HG02973 (cell line): ENCODE results near the gene YPEL4.

ENCODE experiments used
- ATAC-seq: cut with Tn5 transposase; IDR thresholded peaks from one replicate; pipeline ENCODE4 v1.9.1; 2021; ENCODE audit warnings: moderate library complexity; ENCODE audit not compliant: unreplicated experiment

Gene YPEL4

GRCh38 chr11:57634311-57634710, 15.4 kb downstream of the YPEL4 start:
- ATAC-seq, result no peak

DNA sequence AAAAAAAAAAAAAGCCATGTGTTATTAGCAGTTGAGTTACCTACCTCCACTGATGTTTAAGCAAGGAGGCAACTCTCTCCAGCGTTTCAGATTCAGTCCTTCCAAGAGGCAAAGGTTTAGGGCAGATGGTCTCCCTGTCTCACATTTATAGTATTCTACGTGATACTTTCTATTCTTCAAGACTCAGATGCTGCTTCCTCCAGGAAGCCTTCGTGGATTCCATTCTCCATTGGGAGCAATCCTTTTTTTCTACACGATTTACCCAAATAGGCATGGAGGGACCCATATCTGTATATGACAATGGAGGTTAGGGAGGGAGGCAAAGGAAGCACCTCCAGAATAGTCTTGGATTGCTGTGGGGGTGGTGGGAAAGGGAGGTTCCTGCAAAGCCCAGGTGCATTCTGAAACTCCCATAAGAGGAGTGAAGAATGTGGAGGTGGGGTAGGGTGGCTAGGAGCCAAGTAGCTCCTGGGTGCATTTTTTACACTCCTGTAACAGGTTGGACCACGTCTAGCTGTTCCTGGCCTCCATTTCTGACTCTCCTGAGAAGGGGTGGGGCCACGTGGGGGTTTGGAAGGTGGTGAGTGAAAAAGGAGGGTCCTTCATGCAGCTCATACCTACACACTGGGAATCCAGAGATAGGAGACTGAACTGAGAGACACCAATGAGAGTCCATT, 16.2 kb downstream of the YPEL4 start:
- ATAC-seq, result no peak

- ATAC-seq, result no peak
These were observed 17.6 kb downstream of the YPEL4 start for GRCh38 chr11:57632116-57632515.

- ATAC-seq, result no peak
These were observed 19.5 kb downstream of the YPEL4 start for GRCh38 chr11:57630171-57630570.

DNA sequence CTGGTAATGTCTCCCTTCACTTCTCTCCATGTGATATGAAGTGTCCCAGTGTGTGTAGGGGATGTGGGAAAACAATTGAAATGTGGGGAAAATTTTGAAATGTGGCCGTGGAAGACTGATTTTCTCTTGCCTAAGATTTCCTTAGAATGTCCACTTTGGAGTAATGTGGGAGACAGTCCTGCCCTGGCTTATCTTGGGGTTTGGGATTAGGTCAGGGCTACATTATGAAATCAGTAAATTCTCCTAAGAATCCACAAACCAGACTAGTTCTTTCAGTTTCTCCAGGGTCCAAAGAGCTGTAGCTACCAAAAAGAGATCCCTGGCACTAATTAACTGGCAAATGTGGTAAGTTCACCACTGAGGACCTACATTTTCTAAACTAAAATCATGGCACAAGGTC, 22.8 kb downstream of the YPEL4 start:
- ATAC-seq, result no peak

DNA sequence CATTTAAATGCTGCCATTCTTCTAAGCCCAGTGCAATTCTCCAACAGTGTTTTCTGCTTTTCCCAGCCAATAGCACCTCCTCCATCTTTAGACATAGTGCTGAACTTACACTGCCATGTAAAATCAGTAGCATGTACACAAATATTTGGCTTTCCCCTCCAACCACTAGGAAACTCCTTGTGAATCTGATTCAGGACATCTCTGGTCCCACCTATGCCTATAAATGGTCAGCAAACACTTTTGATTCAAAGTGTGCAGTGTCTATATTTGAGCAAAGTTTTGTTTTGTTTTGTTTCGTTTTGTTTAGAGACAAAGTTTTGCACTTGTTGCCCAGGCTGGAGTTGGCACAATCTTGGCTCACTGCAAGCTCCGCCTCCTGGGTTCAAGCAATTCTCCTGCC, 24.8 kb downstream of the YPEL4 start:
- no peak for ATAC-seq

GRCh38 chr11:57622263-57622662, 27.4 kb downstream of the YPEL4 start:
- no peak for ATAC-seq

- ATAC-seq, result no peak
These were observed 29.2 kb downstream of the YPEL4 start for GRCh38 chr11:57620467-57620866.

GRCh38 chr11:57619331-57619730, 30.4 kb downstream of the YPEL4 start:
- no peak for ATAC-seq

DNA sequence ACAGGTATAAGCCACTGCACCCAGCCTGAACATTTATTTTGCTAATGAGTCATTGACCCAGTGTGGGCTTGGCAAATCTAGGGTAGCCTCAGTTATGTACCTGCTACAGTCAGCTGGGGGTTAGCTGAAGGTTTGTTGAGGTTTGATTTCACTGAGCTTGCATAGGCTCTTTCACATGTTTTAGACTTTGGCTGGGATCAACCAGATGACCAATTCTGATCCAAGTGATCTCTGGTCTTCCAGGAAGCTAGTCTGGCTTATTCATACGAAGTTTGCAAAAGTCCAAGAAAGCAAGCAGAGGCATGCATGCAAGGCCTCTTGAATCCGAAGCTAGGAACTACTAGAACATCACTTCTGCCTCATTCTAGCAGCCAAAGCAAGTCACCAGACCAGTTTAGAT, 31.3 kb downstream of the YPEL4 start:
- no peak for ATAC-seq

DNA sequence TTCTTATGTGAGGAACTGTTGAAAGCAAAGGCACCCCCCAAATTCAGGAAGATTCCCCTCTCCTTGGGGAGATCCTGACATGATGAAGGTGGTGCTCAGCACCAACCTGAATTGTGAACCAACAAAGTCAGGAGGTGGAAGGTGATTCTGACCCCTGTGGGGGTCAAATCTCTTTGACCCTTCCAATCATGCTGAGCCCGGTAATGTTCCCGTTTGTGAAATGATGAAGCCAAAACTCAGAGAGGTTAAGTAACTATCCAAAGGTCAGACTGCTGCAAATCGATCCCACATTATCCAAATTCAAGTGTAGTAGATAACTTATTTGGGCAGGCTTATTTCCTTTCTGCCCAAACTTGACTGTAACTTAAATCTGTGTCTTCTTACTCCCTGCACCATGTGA, 33.1 kb downstream of the YPEL4 start:
- ATAC-seq, result no peak

GRCh38 chr11:57615308-57615707, 34.4 kb downstream of the YPEL4 start:
- no peak for ATAC-seq

DNA sequence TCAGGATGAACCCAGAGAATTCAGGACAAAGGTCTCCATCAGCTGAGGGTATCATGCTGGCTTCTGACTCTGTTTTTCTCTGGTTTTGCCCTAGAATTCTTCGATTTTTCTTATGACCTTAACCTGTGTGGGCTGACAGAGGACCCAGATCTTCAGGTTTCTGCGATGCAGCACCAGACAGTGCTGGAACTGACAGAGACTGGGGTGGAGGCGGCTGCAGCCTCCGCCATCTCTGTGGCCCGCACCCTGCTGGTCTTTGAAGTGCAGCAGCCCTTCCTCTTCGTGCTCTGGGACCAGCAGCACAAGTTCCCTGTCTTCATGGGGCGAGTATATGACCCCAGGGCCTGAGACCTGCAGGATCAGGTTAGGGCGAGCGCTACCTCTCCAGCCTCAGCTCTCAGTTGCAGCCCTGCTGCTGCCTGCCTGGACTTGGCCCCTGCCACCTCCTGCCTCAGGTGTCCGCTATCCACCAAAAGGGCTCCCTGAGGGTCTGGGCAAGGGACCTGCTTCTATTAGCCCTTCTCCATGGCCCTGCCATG, 35.4 kb downstream of the YPEL4 start:
- ATAC-seq, result no peak

DNA sequence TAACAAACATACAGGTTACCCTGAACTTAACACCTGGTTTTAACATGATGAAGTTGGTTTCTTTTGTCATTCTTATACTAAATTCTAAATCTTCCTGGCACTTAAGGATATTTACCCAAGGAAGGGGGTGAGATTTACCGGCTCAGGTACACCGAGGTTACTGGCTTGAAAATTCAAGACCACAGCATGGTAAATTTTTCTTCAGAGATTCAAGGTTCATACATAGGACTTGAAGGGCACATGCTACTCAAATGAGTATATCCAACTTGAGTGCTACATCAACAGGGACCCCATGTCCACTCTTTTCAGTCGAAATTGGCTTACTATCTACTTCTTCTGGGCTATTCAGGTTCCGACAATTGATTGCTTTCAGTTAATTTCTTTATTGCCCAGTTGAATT, 39.5 kb downstream of the YPEL4 start:
- ATAC-seq, result no peak

- ATAC-seq, result no peak
These were observed 44.7 kb downstream of the YPEL4 start for GRCh38 chr11:57605028-57605420.

DNA sequence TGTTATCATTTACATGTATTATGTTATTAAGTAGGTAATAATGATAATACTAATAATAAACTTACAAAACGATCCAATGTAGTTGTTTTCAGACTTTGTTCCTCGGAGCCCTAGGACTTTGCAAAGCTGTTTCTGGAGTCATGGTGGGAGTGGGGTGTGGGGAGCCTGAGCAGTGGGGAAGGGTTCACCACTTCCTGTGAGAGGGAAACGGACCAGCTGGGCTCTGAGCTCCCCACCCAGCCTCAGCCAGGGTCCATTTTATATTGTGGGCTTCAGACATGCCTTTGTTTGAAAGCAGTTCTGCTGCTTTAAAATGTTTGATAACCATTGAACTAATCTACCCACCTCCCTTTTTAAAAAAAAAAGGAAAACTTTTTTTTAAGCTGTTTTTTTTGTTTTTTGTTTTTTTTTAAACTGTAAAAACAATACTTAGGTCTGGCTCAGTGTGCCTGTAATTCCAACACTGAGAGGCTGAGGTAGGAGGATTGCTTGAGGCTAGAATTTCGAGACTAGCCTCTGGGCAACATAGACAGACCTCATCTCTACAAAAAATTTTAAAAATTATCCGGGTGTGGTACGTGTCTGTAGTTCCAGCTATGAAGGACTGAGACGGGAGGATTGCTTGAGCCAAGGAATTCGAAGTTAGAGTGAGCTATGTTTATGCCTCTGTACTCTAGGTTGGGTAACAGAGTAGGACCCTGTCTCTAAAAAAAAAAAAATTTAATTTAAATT, 45.2 kb downstream of the YPEL4 start:
- ATAC-seq, result no peak

GRCh38 chr11:57601297-57601696, 48.4 kb downstream of the YPEL4 start:
- ATAC-seq, result no peak

GRCh38 chr11:57599381-57599780, 50.3 kb downstream of the YPEL4 start:
- no peak for ATAC-seq

DNA sequence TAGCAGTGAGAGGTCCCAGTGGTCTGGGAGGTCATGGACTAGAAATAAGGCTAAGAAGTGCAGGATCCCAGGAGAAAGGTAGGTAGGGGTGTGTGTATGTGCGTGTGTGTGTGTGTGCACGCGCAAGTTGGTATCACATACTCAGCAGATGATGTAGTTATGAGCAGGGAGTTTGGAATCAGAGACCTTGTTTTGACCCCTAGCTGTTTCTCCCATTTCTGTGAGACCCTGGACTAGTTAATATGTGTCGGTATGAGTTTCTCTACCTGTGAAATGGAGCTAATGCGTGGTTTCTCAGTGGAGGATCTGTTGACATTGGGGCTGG, 50.9 kb downstream of the YPEL4 start:
- ATAC-seq, result no peak

DNA sequence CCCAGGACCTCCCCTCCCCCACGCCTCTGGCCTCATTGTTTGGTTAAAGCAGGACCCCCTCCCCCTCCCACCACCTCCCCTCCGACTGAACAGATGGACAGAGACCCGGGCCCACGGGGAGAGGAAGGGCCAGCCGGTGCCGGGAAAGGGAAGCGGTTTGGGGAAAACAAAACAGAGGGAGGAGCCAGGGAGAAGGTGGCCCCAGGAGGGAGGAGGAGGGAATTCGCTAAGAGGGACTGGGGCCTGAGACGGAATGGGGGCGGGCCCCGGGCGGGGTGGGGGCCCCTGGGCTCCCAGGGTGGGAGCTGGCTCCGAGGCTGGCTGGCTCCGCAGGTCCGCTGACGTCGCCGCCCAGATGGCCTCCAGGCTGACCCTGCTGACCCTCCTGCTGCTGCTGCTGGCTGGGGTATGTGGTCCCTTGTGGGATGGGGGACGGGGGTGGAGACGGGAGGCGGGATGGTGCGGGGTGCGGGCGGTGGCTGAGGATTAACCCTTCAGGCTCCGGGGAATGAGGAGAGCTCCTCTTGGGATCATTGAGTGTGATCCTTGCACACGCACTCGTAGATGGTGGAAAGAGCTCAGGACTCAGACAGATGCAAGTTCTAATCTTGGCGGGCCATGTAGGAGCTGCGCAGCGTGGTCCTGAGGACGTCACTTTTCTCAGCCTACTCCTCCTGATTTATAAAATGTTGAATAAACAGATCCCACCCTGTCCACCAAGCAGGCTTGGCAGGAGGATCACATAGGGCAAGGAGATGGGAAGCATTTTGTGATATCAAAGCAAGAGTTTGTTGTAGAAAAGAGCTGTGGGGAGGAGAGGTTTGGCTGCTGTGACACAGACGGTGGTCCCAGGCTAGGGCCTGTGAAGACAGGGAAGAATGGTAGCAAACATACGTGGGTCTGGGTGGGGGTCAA, 51.5 kb downstream of the YPEL4 start:
- no peak for ATAC-seq

GRCh38 chr11:57597461-57597915, 52.2 kb downstream of the YPEL4 start, which contains the start of gene SERPING1:
SERPING1 (plus strand) TSS chr11:57597685; CDS start chr11:57598271, 586 bp downstream.
- no peak for ATAC-seq
